CD4-positive, alpha-beta T cell treated with Interleukin-15 for 1 hour (primary cell): ENCODE data around the gene NID2.

Source experiments
- DNase-seq: peaks from one replicate; pipeline ENCODE4 v3.0.0-alpha.2; 2020

The NID2 gene

GRCh38 chr14:52021957-52022600 is 46.8 kb downstream of the NID2 start:
- DNase-seq: no peak

GRCh38 chr14:52020866-52021717 is 47.8 kb downstream of the NID2 start:
- no peak for DNase-seq

GRCh38 chr14:52020161-52020714 is 48.6 kb downstream of the NID2 start:
- DNase-seq: no peak

DNA sequence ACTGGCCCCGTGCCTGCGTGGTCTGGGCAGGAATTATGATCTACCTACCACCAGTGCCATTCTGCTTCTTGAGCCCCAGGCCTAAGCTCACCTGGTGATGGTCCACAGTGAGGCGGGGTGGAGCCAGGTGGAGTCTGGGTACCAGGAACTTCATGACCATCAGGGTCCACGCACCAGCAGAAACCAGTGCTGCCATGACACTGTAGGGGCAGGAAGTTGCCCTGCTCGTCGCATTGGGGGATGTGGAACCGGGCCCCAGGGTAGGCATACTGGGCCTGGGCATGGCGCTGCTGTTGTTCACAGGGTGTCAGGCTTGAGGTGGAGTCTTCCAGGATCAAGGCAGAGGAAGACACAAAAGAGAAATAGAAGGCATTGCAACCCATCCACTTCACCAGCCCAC is 49.9 kb downstream of the NID2 start:
- DNase-seq: no peak

GRCh38 chr14:52018252-52018651 is 50.6 kb downstream of the NID2 start:
- no peak for DNase-seq

DNA sequence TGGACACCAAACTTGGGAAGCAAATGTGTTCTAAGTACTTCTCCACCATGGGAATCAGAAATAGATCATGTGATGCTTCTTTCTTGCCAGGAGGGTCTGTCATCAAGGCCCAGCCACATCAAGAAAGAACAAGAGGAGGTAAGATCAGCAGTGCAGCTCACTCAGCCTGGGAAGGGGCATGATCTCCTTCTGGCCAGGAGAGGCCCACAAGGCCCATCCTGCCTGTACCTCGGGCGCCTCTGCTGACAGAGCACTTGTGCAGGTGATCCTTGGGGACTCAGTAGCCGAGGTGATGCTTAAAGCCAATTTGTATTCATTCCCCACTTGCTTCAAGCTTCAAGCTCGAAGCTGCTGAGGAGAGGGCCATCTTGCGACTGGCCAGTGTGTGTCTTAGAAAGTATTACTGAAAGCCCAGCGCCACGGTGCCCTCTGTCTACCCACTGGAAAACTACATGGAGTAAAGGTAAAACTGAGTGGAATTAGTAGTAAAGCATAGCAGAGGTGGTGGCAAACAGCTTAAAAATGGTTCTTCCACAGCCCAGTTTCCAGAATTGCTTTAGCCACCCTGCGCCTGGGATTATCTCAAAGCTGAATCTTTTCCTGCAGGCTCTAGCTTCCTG is 53.3 kb downstream of the NID2 start:
- DNase-seq: no peak

DNA sequence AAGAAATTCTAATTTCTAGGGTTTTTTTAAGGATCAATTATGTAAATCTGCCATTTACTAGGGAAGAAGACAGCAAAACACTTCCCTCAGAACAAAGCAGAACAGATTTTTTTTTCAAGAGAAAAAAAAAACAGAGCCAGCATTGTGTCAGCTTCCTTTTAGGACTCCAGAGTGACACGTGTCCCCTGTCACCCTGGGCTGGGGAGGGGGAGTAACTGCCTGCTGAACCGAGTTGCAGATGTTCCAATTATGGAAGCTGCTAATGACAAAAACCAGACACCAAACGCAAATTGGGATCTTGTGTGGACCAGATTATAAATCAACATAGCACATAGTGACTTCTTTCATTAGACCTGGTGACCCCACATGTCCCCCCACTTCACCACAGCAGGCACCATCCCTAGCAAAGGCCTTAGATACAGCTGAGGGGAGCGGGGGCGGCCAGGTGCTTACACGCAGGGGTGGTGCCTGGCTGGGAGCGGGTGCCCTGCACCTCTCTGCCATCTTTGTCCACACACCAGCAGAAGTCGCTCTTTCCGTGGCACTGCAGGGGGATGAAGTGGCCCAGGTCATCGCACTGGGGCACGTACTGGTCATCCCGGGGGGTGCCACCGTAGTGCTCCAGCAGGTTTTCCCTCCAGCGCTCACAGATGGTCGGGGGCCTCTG is 54.1 kb downstream of the NID2 start:
- no peak for DNase-seq

- no peak for DNase-seq
These were observed 54.8 kb downstream of the NID2 start for GRCh38 chr14:52013984-52014600.

DNA sequence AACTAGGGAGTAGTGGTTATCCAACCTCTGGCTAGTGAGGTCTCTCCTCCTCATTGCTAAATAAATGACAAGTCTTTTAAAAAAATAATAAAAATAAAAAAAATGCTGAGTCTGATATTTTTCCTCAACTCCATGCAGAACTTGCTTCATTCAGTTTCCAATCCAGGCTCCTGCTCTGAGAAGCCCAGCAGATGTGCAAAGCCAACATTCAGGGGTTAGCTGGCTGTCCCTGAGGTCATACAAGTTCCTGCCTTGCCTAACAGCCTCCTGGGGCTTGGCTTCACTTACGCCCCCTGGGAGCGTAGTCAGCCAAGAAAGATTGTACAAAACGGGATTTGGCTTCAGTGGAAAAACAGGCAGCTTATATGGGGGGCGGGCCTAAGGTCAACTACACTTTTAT is 56.2 kb downstream of the NID2 start:
- DNase-seq: no peak

GRCh38 chr14:52011523-52011922 is 57.3 kb downstream of the NID2 start:
- no peak for DNase-seq

- no peak for DNase-seq
These were observed 58.6 kb downstream of the NID2 start for GRCh38 chr14:52010173-52010693.

DNA sequence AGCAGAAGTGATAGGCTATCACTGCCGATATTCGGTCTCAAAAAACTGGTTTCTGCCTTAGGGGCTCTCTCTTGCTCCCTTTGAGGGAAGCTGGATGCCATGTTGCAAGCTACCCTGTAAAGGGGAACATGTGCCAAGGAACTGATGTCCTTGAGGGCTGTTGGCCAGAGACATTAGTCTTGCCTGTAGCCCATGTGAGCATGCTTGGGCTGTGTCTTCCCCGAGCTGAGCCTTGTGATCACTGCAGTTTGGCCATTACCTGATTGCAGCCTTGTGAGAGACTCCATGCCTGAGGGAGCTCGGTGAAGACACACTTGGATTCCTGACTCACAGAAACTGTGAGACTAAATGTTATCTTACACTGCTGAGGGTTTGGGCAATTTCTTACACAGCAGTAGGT is 60.7 kb downstream of the NID2 start:
- no peak for DNase-seq

DNA sequence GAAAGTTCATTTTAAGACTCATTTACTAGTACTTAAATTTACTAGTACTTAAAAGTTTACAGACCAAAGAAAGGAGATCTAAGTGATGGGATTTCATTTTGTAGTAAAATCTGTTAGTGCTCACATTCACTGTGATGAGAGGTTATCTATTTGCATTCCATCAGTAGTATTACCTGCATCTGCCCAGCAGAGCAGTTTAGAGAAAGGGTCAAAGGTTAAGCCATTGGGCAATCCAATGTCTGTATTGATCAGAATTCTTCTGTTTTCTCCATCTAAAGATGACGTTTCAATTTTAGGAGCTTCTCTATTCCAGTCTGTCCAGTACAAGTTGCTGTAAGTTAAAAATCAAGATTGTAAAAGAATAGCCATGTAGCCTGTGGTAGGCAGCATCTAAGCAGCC is 61.2 kb downstream of the NID2 start:
- no peak for DNase-seq

DNA sequence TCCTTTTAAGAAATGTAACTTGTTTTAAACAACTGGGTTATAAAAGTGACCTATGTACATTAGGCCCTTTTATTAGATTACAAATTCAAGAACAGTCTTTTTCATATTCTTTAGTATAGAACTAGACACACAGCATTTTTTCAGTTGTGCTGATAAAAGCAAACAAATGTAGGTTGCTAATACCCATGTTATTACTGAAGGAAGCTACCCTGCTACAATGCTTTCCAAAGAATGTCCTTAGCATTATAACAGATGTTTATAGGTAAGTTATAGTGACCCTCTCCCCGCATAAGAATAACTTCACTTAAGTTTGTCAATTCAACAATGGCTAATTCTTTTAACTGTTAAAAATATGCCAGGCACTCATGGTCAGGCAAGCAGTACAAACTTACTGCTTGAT is 61.6 kb downstream of the NID2 start:
- DNase-seq: no peak

GRCh38 chr14:52006361-52006760 is 62.5 kb downstream of the NID2 start:
- DNase-seq: no peak

- DNase-seq: no peak
These were observed 63.2 kb downstream of the NID2 start for GRCh38 chr14:52005625-52006024.

- DNase-seq: no peak
These were observed 65.5 kb downstream of the NID2 start for GRCh38 chr14:52003324-52003723.

DNA sequence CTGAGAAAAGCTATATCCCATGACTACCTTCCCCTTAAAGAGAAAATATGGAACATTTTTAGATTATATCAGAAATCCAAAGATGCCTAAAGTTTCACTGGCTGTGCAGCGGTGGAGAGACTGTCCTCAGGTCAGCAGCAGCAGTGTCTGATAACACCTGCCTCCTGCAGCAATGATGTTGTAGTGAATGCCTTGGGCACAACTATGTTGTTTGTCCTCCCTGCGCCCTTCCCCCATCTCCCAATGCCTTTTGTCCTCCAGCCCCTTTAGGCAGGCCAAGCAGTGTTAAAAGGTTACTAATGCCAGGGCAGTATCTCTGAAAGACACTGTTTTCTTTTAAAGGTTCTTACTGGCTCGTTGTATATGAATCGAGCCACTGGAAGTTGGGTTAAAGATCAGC is 66.3 kb downstream of the NID2 start:
- no peak for DNase-seq

- no peak for DNase-seq
These were observed 68.2 kb downstream of the NID2 start for GRCh38 chr14:52000696-52001095.

- DNase-seq: no peak
These were observed 68.8 kb downstream of the NID2 start for GRCh38 chr14:52000019-52000582.

DNA sequence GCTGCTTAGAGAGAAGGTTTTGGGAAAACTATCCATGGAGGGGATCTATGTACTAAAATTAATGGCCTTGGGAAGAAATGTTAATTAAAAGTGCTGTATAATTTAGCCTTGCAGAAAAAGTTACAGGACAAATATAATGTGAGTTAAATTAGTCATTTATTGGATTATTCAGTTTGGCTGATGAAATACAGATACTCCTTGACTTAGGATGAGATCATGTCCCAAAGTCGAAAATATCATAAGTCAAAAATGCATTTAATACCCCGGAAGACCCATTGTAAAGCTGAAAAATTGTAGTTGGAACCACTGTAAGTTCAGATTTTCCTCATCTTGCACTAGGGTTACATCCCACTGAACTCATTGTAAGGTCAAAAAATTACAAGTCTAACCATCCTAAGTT is 69.8 kb downstream of the NID2 start:
- no peak for DNase-seq

DNA sequence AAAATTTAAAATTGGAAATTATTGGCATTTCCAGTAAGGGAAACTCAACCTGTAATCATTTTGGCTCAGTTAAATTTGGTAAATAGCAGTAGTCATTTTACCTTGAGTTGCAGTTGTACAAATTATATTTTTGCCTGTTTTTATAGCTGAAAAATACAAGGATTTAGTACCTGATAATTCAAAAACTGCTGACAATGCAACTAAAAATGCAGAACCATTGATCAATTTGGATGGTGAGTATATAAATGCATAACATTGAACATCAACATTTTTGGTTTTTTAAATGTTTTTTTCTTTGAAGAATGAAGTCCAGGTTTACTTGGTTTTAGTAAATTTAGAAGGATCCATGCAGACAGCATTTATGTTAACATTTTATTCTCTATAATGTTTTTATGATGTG is 70.5 kb downstream of the NID2 start:
- no peak for DNase-seq
